Measurements from ENCODE around the gene NOP16.

NOP16 gene

DNA sequence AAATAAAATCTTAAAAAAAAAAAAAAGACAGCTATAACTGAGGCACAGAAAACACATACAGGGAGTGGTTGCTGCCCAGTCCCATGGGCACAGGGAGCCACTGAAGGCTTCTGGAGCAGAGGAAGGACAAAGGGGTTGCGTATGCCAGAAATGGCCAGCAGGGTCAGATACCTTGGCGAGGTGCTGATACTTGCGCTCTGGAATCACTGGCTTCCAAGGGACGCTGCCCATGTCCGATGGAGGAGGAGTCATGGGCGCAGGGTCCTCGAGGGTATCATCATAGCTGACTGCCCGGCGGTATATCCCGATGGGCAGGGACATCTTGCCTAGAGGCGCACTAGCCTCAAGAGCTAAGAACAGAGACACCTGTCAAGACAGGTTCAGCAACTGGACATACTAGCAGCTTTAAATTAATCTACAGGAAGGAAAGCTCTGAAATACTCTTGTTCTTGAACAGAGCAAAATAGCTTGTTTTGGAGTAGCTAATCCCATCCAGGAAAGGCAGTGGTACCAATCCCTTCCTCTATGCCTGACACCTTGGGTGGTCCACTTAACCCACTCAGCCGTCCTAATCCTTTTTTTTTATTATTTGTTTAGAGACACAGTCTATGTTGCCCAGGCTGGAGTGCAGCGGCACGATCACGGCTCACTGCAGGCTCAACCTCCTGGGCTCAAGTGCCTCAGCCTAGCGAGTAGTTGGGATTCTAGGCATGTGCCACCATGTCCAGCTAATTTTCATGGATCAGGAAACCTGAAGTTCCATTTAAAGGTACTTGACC is 32.8 kb downstream of the NOP16 start:
- no peak for DNase-seq

DNA sequence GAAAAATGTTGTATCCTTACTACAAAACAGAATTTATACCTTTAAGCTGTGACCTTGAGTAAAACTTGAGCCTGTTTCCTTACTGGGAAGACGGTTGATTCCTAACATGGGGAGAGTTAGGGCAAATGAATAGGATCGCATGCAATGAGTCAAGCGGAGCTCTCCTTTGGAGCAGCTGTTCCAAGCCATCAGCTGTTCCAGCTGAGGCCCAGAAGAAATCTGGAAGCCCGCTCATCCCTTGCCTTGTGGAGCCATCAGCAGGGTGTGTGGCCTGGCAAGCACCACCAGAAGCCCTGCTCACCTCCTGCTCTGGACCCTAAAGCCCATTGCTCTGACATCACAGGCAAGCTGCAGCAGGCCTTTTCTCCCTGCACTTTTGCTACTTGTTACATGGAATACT is 34.9 kb downstream of the NOP16 start:
- DNase-seq: no peak

DNA sequence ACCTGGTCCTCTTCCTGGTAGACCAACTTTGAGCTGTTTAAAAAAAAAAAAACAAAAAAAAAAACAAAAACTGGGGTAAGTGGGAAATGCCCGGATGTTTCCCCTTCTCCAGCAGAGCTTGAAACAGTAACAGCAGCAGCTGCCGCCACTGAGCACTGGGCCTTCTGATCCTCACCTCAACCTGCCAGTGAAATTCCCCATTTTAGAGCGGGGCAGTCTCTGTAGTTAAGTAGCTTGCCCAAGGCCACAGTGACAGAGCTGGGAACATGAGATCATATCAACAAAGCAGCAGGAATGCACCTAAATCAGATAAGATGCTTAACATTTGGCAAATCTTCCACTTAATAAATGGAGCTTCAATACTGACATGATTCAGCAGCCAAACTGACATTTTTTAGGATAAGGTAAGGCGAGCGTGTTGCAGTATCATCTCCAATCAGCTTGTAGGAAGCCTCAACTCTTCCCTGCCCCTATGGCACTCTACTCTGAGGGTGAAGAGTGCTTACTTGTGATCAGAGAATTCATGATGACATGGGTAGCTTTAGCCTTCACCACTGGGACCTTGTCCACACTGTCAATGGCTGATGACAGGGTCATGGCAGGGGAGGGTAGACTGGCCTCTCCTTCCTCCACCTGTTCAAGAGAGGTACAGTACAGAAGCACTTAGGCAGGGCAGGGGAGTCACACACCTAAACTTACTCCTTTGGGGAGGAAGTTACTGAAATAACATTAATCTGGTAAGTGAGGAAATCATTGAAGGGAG is 36.1 kb downstream of the NOP16 start:
- no peak for DNase-seq

DNA sequence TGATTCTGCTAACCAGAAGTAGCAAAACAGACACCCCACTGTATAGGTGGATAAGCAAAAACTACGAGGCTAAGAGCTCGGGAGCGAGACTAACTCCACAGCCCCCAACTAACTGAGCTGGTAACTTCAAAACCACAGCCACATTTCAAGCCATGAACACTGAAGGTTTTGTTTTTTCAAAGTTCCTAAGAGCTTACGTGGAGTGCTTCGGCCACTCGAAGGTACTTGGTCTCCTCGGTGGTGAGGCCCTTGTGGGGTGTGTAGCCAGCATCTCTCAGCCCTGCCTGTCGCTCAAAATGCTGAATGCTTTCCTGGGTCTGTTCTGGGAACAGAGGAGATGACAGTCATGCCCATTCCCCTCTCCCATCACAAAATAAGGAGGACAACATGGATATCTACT is 38.0 kb downstream of the NOP16 start:
- DNase-seq: no peak

DNA sequence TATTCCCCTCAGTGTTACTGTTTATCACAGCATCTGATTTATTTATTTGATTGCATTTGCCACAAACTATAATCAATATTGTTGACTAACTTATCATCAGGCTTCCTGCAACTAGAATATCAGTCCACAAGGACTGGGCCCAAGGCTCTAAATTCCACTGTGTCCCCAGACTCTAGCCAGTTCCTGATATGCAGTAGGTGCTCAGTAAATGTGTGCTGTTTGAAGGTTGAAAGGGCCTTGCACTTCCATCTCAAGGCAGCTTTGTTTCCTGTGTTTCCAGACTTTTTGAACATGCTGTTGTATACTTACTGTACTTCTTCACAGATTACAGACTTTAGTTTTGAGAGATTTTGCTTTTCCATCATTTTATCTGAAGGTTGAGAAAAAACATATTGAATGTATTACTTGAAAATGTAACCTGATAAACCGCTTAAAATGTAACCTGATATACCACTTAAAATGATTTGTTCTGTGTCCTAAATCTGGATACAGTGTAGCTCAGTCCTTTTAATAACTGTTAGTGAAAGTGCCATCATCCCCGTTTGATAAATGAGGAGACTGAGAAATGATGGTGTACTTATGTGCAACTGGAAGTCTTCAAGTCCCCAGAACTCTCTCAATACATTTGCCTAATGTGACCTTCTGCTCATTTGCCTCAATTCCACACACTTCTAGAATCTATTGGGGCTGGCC is 45.5 kb downstream of the NOP16 start:
- DNase-seq: no peak

DNA sequence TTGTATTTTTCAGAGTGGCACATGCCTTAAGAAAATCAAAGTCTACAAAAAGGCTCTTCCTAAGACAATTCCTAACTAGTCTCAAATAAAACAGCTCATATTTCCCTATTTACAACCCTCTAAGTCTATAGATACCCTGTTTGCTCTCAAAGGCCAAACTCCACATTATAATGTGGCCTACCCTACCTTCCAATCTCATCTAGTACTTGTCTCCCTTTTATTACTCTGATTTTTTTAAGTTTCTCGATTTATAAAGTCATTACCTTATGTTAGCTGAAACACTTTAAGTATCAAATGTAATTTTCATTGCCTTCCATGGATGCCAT is 46.3 kb downstream of the NOP16 start:
- no peak for DNase-seq

DNA sequence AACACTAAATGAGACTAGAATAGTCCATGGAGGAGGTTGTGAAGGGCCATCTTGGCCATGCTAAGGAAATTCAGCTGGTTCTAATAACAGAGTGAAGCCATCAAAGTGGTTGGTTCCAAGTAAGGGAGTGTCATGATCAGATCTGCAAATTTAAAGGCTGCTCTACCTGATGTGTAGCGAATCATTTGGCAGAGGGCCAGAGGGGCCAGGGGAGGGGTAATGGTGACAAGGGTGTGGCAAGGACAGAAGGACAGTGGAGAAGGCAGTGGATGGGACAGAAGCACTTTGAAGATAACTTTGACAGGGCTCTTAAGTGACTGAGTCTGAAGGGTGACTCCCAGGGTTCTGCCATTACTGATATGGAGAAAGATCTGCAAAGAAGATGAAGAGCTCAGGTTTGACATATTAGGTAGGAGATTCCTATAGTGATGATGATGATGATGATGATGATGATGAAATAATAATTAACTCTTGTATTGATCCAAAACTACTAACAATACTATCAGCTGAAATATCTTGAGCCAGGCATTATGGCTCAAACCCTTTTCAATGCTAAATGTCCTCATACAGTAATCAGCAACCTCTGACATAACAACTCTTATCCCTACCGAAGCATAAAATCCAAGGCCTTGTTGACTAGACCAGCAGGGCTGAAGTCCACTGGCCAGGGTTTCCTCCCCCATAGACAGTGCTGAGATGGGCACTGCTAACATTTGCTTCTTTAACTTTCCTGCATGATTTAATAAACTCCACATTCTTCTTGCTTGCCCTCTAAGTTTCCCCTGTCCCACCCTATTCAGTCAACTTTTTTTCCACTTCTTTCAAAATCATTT is 46.9 kb downstream of the NOP16 start:
- no peak for DNase-seq

DNA sequence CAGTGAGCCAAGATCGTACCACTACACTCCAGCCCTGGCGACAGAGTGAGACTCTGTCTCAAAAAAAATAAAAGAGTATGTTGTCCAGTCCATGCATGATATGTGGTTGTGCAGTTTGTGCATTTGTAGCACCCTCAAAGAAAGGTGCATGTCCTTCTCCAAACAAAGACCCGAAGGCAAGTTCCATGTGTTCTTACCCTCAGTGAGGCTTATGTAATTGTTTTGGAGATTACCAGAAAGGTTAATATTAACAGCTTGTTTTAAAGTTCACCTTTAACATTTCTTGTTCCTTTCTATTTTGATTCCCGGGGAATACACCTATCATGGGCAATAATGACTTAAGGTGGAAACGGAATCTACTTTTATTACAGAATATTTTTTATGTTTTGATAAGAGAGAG is 49.1 kb downstream of the NOP16 start:
- DNase-seq: no peak

DNA sequence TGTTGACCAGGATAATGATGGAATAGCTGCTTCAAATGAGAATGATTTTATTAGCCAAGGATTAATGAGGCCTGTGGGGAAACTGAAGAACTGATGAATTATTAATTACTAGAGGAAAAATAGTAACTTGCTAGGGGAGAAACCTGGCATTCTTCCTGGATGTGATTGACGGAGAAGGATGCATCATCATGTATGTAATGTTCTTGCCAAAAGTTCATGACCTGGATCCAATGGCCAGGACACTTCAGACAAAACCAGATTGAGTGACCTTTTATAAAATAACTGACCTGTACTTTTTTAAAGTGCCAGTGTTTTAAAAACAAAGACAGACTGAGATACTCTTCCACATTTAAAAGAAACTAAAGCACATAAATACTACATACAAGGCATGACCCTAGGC is 50.5 kb downstream of the NOP16 start:
- DNase-seq: no peak

DNA sequence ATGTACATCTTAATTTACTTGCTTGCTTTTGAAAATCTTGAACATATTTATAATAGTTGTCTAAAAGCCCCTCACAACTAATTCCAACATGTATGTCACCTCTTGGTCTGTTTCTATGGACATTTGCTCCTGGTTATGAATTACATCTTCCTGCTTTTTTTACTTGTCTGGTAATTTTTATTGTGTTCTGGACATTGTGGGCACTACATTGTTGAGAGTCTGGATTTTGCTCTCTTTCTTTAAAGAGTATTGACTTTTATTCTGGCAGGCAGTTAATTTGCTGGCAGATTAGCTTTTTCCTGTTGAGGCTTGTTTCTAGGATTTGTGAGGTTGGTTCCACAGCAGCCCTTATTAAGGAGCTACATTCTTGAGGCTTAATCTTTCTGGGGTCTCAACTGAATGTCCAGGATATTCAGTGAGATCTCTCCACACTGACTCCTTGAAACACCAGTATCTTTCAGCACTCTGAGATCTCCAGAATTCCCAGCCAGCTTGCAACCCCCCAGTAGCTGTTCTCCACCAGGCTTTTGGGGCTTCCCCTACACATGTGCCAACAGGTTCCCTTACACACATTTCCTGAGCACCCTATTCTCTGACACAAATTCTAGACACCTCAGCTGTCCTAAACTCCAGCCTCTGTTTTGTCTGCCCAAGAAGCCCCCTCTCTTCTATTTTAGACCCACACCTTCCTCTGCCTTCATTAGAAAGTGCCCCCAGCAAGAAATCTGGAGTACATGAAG is 54.2 kb downstream of the NOP16 start:
- DNase-seq: no peak
